HT1080 (cell line): ENCODE data around the gene SCUBE3. TPM values are rescaled to one million over a fixed set of nuclear protein-coding genes. Genes with fewer than 3 reads are reported as not detected.

Source experiments
- DNase-seq: peaks from one replicate; pipeline ENCODE4 v3.0.0-alpha.2; 2015; ENCODE audit warnings: low read depth
- total RNA-seq: library from RNA; depleted of rRNA; stranded (reverse); fragments of >200 nt; shearing (Covaris generic); gene quantifications from 2 replicates; pipeline ENCODE4 v1.2.3, GENCODE V29; 2014

The SCUBE3 gene
- total RNA-seq, 1 experiment from 2014 or later: 1.0 TPM

DNA sequence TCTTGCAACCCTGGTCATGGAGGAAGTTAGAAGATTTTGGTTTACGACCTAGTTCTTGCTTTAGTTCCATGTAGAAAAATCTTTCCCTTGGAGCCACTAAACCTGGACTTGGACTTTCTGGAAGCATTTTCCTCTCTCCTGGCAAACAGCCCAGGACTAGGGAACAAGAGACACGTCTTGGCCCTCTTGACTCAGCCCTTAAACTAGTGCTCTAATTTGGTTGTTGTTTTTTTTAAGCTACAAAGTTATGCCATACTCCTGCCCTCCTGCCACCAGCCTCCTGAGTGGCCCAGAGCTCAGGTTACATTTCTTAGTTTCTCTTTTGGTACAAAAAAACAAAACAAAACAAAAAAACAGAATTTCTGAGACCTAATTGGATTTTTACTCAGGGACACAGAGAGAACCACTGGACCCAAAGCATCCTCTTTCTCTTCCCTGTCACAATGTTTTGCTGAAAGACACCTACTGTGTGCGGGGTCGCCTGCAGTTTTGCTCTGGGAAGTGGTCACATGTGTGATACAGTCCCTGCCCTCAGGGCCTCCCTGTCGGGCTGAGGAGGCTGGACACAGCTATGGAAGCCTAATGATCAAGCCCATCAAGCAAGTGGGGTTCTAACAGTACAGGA lies 32.3 kb upstream of the SCUBE3 start:
- peak; percentile 58 for DNase-seq

DNA sequence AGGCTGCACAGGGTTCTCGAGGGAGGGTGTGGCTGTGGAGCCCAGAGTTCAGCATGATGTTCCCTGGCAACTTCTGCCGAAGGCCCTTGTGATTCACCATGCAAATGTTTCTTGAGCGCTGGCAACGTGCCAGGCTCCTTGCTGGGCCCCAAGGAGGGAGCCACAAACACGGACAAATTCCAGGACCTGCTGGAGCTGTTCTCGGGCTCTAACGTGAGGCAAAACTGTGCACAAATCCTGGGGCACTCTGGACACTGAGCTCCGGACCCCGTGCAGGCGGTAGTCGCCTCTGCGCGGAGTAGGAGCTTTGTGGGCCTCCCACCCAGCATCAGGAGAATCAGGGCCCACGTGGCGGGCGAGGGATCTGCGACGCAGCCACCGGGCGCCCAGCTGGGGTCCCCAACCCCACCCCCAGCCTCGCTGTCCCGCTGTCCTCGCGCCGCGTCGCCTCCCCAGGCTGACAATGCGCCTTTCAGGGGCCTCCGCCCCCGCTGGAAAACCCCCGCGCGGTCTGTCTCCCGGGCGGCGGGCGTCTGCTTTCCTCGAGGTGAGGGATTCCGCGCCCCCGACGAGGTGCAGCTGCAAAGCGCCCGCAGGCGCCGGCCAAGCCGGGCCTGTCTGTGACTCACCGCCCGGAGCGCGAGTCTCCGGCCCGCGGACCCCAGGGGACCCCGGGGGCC lies 31.7 kb upstream of the SCUBE3 start:
- peak; percentile 73 for DNase-seq

DNA sequence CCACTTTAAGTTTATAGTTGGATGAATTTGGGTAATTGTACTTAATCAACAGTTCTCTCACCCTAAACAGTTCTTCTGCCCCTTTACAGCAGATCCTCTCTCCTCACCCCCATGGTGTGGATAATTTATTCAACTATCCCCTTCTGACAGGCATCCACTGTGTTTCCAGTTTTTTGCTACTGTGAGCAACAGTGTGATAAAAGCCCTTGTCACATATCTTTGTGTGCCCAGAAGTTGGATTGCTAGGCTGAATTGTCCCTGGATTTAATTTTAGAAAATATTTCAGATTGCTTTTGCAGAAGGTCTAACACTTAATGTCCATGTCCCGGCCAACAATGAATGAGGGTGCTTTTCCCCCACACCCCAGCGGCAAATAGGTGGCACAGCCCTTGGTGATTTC lies 30.5 kb upstream of the SCUBE3 start:
- no peak for DNase-seq

DNA sequence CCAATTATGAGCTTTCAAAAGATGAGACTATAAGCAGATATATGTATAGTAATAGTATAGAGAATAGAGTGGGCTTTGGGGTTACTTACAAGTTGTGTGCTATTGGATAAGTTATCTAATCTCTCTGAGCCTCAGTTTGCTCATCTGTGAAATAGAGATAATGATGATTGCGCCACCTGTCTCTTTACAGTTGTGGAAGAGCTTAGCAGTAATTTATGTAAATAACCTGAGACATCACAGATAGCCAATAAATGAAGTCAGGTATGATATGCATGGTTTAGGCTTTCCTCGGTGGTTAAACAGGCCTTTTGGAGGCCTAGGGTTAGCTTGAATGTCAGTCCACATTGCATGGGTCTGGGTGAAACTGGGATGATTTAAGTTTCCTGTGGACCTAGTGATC lies 29.8 kb upstream of the SCUBE3 start:
- no peak for DNase-seq

DNA sequence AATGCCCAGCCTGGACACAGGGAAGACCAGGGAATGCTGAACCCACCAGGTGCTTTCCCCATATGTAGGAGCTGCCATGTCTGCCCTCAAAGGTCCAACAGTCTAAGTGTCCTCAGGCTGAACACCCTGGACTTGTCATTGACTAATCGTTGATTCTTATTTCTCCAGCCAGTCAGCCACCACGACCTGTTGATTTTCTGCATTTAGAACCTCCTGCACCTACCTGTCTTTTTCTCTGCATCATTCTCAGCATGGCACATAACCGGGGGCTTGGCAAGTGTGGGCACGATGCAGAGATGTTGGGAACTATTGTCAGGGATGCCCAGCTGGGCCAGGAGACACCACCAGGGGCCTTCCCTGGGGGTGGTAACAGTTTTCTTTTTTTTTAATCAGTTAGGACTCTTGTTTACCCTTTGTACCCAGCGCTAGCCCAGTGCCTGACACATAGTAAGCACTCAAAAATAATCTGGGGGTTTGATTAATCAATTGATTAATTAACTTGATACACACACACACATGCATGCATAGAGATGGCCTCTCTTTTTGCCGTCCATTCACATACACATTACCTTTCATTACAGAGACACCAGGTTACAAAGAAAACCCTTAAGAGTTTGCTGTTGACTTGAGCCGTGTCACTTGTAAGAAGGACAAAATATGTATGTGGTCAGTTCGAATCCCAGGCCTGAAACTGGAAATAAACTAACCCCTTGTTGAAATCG lies 29.0 kb upstream of the SCUBE3 start:
- DNase-seq: no peak

DNA sequence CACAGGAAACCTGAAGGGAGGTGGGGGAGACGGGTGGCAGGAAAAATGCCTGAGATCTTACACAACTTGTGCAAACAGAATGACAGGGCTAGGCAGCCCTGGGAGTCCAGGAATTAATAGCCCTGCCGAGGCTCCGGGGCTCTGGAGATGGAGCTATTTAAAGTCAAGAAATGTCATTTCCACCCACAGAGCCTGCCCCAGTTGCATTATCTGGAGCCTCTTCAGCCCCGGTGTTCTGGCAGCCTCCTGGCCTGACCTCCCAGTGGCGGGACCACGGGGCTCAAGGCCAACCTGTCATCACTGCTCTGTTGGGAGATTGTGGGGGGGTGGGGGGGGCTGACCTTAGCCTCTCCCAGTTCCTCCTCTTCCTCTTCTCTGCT lies 28.5 kb upstream of the SCUBE3 start:
- peak; percentile 78 for DNase-seq

DNA sequence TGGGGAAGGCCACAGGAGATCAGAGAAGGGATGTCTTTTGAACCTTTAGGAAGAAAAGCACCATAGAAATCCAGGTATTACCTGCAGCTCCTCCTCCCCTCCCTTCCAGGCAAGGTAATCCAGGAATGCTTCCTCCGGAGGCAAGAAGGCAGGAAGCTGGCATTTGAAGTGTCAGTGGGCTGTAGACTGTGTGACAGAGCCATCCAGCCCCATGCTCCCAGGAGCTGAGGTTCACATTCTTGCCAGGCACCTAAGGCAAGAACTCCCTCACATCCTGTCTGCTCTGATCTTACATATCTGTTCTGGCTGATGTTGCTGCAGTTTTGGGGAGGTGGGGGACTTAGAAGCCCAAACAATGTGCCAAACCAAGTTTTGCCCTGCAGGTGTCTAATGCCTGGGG lies 27.8 kb upstream of the SCUBE3 start:
- DNase-seq: no peak

DNA sequence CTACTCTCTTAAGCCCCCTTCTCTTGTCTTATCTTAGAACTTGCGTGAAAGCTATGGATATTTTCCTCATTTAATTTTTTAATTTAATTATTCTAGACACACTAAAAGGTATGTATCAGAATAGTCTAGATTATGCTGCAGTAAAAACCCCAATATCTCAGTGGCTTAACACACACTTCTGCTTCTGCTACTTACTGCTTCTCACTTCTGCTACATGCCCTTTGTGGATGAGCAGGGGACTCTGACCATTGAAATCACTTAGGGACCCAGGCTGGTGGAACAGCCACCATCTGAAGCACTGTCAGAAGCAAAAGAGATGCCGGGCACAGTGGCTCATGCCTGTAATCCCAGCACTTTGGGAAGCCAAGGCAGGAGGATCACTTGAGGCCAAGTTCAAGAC lies 27.2 kb upstream of the SCUBE3 start:
- DNase-seq: no peak

DNA sequence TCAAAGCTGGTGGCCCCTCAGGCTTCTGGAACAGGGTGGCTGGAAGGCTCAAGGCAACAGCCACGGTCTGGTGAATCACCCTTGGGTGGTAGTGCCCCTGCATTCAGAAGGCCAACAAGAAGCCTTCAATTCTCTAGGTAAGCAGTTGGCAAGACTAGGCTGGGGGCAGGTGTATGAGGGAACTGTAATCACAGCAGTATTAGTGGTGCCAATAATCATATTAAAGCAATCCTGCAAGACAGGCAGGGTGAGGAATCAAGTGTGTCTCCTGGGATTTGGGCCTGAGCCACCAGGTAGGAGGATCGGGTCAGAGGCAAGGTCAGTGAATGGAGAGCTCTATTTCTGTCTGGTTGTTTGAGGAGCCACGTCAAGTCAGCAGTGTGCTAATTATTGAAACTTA lies 24.9 kb upstream of the SCUBE3 start:
- no peak for DNase-seq

DNA sequence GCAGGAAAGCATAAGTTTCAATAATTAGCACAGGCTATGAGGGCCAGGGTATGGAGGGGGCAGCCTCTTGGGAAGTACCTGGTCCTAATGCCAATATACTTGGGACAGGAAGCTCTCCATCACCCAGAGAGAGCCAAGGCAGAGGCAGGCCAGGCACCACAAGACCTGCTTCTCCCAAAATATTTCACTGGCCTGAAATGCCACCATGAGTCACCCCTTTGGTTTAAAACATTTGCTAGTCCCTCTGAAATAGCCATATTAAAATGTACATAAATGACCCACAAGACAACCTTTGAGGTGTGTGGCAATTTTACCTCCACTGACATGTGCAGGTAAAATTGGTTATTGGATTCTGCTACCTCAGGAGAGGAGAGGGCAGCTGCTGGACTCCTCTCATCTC lies 23.4 kb upstream of the SCUBE3 start:
- no peak for DNase-seq

DNA sequence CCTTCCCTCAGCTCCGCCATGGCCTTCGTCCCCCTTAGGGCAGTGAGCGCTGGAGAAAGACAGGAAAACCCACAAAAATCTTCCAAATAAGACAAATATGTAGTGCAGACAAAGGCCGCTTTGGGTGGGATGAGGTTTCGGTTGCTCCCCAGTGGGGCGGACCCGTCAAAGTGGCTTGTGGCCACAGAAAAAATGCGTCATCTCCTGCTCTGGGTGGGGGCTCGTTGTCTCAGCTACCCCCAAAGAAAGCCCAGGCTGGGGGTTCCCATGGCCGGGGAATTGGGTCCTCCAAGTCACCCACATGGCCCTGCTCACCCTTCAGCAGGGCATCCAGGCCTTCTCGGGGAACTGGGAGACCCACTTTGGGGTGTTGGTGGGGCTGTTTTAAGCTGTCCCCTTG lies 21.9 kb upstream of the SCUBE3 start:
- no peak for DNase-seq

DNA sequence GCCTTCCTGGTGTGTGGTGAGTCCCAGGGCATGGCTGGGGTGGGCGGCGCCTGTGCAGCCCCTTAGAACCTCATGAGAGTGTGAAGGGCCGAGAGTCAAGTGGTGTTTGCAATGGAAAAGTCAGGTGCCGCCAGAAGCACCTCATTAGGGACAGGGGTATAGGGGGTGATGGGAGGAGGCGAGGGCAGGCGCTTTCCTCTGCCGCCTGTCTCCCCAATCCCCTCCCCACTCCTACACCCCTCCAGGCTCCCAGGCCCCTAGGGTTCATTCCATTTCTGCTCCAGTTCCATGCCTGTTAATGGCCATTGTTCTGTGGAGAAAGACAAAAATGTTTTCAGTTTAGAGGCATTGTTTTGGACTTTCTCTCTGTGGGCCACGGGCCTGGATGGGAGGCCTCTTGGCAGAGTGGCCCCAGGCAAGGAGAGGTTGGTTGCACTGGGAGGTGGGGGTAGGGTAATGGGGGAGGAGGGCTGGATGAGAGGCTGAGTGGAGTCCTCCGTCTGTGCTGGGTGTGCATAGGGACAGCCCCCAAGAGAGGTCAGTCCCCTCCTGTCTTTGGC lies 21.4 kb upstream of the SCUBE3 start:
- DNase-seq: no peak

DNA sequence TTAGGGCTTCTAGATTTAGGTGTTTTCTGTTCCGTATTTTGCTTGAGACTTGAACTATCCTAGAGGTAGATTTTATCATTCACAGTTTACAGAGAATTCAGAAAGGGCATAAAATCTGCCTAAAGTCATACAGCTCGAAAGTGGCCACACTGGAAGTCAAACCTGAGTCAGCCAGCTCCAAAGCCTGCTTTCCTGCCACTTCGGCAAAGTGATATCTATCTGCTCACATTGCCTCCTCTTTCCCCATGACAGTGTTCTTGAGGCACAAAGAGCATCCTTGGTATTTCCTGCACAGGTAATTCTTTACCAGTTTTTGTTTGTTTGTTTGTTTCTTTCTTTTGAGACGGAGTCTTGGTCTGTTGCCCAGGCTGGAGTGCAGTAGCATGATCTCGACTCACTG lies 19.4 kb upstream of the SCUBE3 start:
- DNase-seq: no peak

DNA sequence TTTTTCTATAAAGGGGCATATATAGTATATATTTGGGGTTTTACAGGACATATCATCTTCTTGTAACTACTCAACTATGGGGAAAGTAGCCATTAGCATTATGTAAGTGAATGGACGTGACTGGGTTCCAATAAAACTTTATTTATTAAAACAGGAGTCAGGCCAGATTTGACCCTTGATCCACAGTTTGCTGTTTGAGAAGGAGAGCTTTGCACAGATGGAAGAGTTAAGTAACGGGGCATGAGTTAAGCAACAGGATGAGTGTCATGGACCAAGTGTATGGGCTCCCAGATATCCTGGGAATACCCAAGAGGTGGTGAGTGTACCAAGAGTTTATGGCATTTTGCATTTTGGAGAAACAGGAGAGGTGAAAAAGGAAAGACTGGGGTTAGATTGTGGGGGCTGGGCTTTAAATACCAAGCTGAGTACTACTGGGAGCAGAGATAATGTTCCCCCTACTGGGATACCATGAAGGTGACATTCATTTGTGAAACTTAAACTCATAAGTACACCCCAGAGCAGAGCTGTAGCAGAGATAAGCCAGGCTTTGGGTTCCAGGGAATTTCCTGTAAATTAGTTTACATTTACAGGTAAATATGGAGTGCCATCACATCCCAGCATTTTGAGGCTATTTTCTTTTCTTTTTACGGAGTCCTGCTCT lies 18.5 kb upstream of the SCUBE3 start:
- DNase-seq: no peak

DNA sequence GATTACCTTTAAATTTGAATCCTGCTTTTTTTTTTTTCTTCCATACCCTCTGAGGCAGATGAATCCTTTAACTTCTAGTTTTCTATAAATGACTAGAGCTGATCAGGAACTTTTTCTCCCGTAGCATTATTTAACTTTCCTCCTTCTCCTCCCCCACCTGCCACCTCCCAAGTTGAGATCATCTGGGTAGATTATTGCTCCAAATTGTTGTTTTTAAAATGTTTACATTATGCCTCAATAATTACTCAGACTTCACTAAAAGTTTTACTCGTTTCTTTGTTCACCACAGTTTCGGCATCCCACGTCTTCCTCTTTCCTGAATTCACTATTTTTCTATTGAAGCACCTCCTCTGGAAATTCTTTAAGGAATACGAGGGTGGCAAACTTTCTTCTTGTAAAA lies 16.6 kb upstream of the SCUBE3 start:
- DNase-seq: no peak

DNA sequence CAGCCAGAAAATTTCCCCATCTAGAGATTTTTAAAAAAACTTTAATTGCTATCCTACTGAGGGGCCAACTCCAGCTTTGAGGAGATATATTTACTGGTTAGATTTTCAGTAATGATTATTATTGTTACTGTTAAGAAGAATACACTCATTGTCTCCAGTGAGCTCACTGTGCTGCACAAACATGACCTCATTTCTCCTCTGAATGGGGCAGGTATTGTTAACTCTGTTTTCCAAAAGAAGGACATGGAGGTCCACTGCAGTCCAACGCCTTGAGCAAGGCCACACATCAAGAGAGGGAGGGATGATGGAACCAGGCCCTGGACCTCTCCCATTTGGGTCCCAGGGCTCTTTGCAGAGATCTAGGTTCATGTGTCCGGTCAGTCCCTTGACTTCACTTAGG lies 13.9 kb upstream of the SCUBE3 start:
- no peak for DNase-seq

DNA sequence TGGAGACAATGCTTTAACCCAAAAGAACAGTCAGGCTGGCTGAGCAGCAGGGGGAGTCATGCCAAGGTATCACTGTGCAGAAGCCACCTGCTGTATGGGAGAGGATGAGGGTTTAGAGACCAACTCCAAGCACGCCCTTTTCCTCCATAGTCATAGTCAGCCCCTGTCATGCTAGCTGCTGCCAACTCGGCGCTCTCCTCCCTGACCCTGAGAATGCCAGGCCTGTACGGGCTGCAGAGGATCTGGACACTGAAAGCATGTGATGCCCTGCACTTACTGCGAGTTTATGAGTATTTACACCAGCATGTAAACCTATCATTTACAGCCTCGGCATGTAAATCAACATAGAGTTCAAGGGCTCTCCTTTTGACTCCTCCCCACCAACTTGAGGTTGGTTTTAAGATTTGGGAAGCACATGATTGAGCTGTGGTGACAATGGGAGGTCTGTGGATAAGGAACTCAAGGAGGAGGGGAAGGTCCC lies 11.7 kb upstream of the SCUBE3 start:
- no peak for DNase-seq

DNA sequence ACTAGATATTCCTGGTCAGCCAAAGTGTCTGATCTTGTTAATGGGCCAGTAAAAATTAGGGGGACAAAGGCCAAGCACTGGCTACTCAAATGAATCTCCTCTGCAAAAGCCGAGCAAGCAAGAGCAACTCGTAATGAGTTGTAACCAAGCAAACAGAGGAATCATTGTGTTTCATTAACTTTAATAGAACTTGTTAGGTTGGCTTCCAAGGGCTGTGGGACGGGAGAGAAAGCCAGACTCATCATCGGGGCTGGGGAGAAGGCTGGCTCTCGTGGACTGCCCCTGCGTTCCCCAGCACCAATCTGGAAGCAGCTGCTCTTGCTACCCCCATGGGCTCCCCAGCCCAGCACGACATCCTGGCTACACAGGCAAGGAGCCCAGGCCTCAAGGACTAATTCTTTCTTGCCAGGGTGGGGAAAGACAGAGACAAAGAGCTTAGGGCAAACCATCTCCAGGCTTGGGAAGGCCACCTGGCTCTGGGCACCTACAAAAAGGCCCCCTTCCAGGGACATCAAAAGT lies 10.5 kb upstream of the SCUBE3 start:
- no peak for DNase-seq

DNA sequence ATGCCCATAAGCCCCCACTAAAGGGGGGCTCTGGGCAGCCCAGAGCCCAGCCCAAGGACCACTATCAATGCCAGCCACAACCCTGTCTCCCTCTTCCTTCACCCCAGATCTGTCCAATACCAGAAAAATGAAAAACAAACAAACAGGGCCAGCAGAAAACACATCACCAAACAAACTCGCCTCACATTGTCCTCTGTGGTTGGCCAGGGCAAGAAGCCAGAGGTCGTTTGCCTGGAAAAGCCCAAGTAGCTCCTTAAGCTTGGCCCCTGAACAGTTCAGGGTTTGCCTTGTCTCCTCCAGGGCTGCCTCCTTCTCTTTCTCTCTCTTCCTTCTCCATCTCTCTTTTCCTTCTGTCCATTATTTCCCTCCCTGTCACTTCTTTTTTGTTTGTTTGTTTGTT lies 10.1 kb upstream of the SCUBE3 start:
- DNase-seq: no peak

DNA sequence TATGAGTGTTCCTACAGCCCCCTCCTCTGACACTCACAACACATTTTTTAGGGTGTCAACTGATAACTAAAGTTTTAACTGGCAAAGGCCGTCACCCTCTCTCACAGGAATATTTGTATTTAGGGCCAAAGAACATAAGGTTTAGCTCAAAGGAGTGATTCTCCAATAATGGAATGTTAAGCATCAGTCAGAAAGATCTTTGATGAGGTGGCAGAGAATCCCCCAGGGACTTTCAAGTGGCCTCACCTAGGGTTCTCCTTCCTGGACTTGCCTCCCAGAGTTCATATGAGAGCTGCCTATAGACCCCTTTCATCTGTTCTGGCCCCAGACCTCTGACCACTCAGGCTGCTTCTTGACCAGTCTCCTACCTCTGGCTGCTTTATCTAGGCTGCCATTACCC lies 7.4 kb upstream of the SCUBE3 start:
- no peak for DNase-seq

DNA sequence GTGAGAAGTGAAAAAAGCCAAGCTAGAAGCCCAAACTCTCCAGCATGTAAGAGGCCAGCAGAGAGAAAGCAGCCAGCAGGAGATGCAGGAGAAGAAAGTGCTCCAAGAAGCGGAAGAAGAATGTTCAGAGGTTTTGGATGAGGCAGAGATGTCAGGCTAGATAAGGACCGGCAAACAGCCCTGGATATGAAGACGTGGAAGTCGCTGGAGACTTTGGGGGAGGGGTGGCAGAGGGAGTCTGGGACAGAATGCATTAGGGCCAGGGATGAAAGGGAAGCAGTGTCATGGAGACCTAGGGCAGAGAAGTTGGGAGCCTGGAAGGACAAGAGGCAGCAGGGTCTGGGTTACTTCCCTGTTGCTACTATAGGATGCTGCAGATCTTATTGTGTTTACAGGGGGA lies 5.3 kb upstream of the SCUBE3 start:
- no peak for DNase-seq

DNA sequence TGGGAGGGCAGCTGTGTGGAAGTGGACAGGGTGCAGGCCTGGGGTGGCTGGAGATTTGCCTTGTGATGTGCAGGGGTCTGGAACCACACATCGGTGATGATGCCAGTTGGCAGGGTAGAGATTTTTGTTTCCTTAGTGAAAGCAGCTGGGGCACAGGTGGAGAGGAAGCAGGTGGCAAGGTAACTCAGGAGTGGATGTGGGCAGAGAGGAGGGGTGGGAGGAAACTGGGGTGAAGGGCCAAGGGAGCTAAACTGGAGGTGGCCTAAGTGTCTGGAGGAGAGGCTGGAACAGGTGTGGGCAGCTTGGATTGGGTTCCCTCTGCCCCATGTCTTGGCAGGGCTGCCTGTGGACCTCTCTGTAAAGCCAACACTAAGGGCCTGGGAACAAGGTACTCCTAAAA lies 4.7 kb upstream of the SCUBE3 start:
- DNase-seq: no peak
